HepG2 (cell line): ENCODE data around the gene SIRT7.

Source experiments
- EHMT2 ChIP-seq: fragments of 200-600 bp; sonication (generic); IDR thresholded peaks from 2 replicates; pipeline ENCODE4 v1.7.0; 2017; ENCODE audit warnings: antibody characterized with exemption, low read depth, low read length, borderline replicate concordance
- EZH2 ChIP-seq: conservative IDR thresholded peaks from 2 replicates; pipeline ENCODE4 v1.6.1; 2012; ENCODE audit warnings: mild to moderate bottlenecking, low read depth, low read length, moderate library complexity
- NFRKB ChIP-seq: fragments of 450-650 bp; IDR thresholded peaks from 2 replicates; pipeline ENCODE4 v1.6.1; 2017
- SMARCC2 ChIP-seq: fragments of 450-650 bp; IDR thresholded peaks from 2 replicates; pipeline ENCODE4 v1.6.1; 2017; ENCODE audit warnings: antibody characterized with exemption, mild to moderate bottlenecking

DNA sequence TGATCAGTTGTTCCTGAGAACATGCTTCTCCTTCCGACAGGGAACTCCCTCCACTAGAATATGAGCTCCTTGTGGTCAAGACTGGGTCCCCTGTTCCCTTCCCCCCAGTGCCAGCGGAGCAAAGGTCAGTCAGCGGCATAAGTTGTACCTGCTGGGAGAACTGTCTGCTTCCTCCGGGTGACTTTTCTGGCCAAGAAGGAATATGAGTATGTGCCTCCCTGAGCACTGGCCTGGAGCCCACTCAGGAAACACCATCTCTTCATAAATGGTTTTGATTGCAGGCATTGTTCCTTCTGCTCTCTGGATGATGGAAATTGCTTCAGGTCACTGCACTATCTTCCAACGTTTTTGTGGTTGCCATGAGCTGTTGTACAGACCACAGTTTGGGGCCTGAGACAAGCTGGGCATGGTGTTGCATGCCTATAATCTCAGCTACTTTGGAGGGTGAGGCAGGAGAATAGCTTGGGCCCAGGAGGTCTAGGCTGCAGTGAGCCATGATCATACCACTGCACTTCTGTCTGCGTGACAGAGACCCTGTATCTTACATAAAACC, 54.8 kb downstream of the SIRT7 start:
- TF ChIP-seq SMARCC2 (no peak), NFRKB (no peak), EHMT2 (no peak), EZH2 (no peak)
